Endothelial cell of umbilical vein (primary cell): Measurements from ENCODE around the gene INSYN2B. TPM values are rescaled to one million over a fixed set of nuclear protein-coding genes. Genes with fewer than 3 reads are reported as not detected.

Experiments
- BruUV-seq: library from RNA; stranded (reverse); fragments of 400-500 nt; replicated peaks from 2 replicates; lab custom pipeline; 2021; lab: Mats Ljungman, UMichigan
- CTCF ChIA-PET: fragments of 300-600, 350-600 bp; sonication (Branson Sonifier 250); formaldehyde crosslinking; loops from one replicate; lab custom pipeline; 2021; ENCODE audit warnings: antibody characterized with exemption, inconsistent platforms; lab: Charles Lee
- POLR2A ChIA-PET: fragments of 300-600, 350-600 bp; sonication (Branson Sonifier 250); formaldehyde crosslinking; loops from one replicate; lab custom pipeline; 2021; ENCODE audit warnings: antibody characterized with exemption, inconsistent platforms; lab: Charles Lee
- DNase-seq: peaks from one replicate; pipeline ENCODE4 v3.0.0-alpha.2; 2011; ENCODE audit warnings: low read depth, low spot score
- FAIRE-seq: peaks from 2 replicates; lab custom pipeline; 2011; peaks lifted over from hg19 to GRCh38; lab: Jason Lieb, UNC
- H2AFZ ChIP-seq: 2 replicates; pipeline ENCODE4 v1.6.0; 2012; ENCODE audit warnings: low read depth, low read length, control low read depth, inconsistent platforms
- H3K27ac ChIP-seq: 2 replicates; pipeline ENCODE4 v1.5.1; 2011; ENCODE audit warnings: low read depth, mild to moderate bottlenecking, control low read depth, low read length, moderate library complexity; ENCODE audit not compliant: insufficient read depth
- H3K27me3 ChIP-seq, 2 experiments: 2 replicates each; pipeline versions ENCODE4 v1.6.0 to v1.6.1; 2011; ENCODE audit warnings: low read length in 2 of 2, mixed read lengths in 1 of 2; ENCODE audit not compliant: control insufficient read depth in 2 of 2, insufficient read depth in 2 of 2
- H3K36me3 ChIP-seq, 2 experiments: 2 replicates in 1 of 2; 3 replicates in 1 of 2; pipeline ENCODE4 v1.5.1; 2011; ENCODE audit warnings: low read length in 2 of 2, mild to moderate bottlenecking in 1 of 2, moderate library complexity in 1 of 2; ENCODE audit not compliant: control insufficient read depth in 2 of 2, insufficient read depth in 2 of 2; ENCODE audit errors: extremely low read depth in 1 of 2
- H3K4me1 ChIP-seq: 3 replicates; pipeline ENCODE4 v1.5.1; 2011; ENCODE audit warnings: mild to moderate bottlenecking, low read length; ENCODE audit not compliant: control insufficient read depth, insufficient read depth; ENCODE audit errors: extremely low read depth
- H3K4me2 ChIP-seq: 2 replicates; pipeline ENCODE4 v1.6.1; 2011; ENCODE audit warnings: low read length, control low read depth, mixed read lengths; ENCODE audit not compliant: insufficient read depth
- H3K4me3 ChIP-seq, 3 experiments: fragments of 200-600 bp in 1 of 3; sonication (generic), shearing (Covaris generic) in 1 of 3; replicated peaks in 1 of 3; 2 replicates each; pipeline ENCODE4 v1.5.1; 2011 to 2016; ENCODE audit warnings: control low read depth in 3 of 3, low read length in 3 of 3, mild to moderate bottlenecking in 2 of 3, inconsistent platforms in 1 of 3, low read depth in 1 of 3, moderate library complexity in 1 of 3; ENCODE audit not compliant: insufficient read depth in 1 of 3
- H3K79me2 ChIP-seq: 2 replicates; pipeline ENCODE4 v1.6.0; 2012; ENCODE audit warnings: low read length, inconsistent platforms; ENCODE audit not compliant: control insufficient read depth, insufficient read depth
- H3K9ac ChIP-seq: replicated peaks from 2 replicates; pipeline ENCODE3; 2011; ENCODE audit warnings: low read length, control low read depth; ENCODE audit not compliant: insufficient read depth; ENCODE audit errors: extremely low read depth
- H3K9me1 ChIP-seq: replicated peaks from 3 replicates; pipeline ENCODE4 v1.6.0; 2011; ENCODE audit warnings: mild to moderate bottlenecking, low read length; ENCODE audit not compliant: control insufficient read depth, insufficient read depth; ENCODE audit errors: extremely low read depth
- H3K9me3 ChIP-seq: replicated peaks from 2 replicates; pipeline ENCODE4 v1.5.1; 2012; ENCODE audit warnings: low read length, inconsistent platforms; ENCODE audit not compliant: control insufficient read depth, insufficient read depth
- H4K20me1 ChIP-seq: replicated peaks from 2 replicates; pipeline ENCODE3; 2011; ENCODE audit warnings: mild to moderate bottlenecking, low read length; ENCODE audit not compliant: control insufficient read depth, insufficient read depth; ENCODE audit errors: extremely low read depth
- EZH2 ChIP-seq: IDR thresholded peaks from 2 replicates; pipeline ENCODE4 v1.6.1; 2012; ENCODE audit warnings: borderline replicate concordance, low read depth, mild to moderate bottlenecking, moderate library complexity, low read length, inconsistent platforms; ENCODE audit not compliant: severe bottlenecking
- FOS ChIP-seq: IDR thresholded peaks from 2 replicates; pipeline ENCODE4 v1.6.1; 2011; ENCODE audit warnings: mild to moderate bottlenecking, low read length, moderate library complexity, borderline replicate concordance; ENCODE audit not compliant: insufficient read depth
- GATA2 ChIP-seq: IDR thresholded peaks from 2 replicates; pipeline ENCODE4 v1.7.0; 2011; ENCODE audit warnings: low read depth, mild to moderate bottlenecking, moderate library complexity, mixed read lengths, low read length; ENCODE audit not compliant: insufficient read length, insufficient read depth
- JUN ChIP-seq: IDR thresholded peaks from 2 replicates; pipeline ENCODE4 v1.6.1; 2011; ENCODE audit warnings: borderline replicate concordance, low read depth; ENCODE audit not compliant: insufficient read length, insufficient read depth
- MYC ChIP-seq: IDR thresholded peaks from one replicate; pipeline ENCODE4 v1.6.1; 2011; ENCODE audit warnings: mild to moderate bottlenecking, low read depth, low read length
- POLR2A ChIP-seq: IDR thresholded peaks from 2 replicates; pipeline ENCODE4 v1.6.1; 2012; ENCODE audit warnings: low read depth, mild to moderate bottlenecking, control low read depth, low read length
- POLR2AphosphoS5 ChIP-seq: IDR thresholded peaks from 2 replicates; pipeline ENCODE4 v1.6.1; 2012; ENCODE audit warnings: low read depth, mild to moderate bottlenecking, control low read depth, low read length, moderate library complexity; ENCODE audit not compliant: insufficient read depth
- dilution Hi-C: fragments of 300-500 bp; cut with MboI; formaldehyde crosslinking; loops from one replicate; pipeline ENCODE4 v1.15.0; 2019; ENCODE audit warnings: low sequenced_read_pairs; ENCODE audit not compliant: extremely low pct_ligation_motif_present
- intact Hi-C: fragments of 100-400 bp; cut with micrococcal nuclease; formaldehyde crosslinking; loops from one replicate; pipeline ENCODE4 v1.10.0; 2022
- polyA plus RNA-seq, 4 experiments: library from polyadenylated mRNA; depleted of rRNA in 3 of 4; stranded (reverse) in 3 of 4; unstranded in 1 of 4; fragments of >200 nt; gene quantifications; 2 replicates each; pipeline versions ENCODE4 v1.2.1 to v1.2.3, GENCODE V29; 2011 to 2012; ENCODE audit warnings: missing spikeins in 1 of 4
- total RNA-seq: library from RNA; stranded (reverse); gene quantifications from 2 replicates; pipeline ENCODE4 v1.2.3, GENCODE V29; 2021
- TF ChIP-seq, protein P1 (sequence below): IDR thresholded peaks from 2 replicates; pipeline ENCODE4 v1.6.1; 2011; ENCODE audit not compliant: insufficient read depth, insufficient read length
- TF ChIP-seq, protein P2 (sequence below), 2 donors: IDR thresholded peaks; 1 replicate in 1 of 2; 2 replicates in 1 of 2; pipeline ENCODE4 v1.5.1; 2011; ENCODE audit warnings: low read length in 2 of 2, mild to moderate bottlenecking in 2 of 2, moderate library complexity in 2 of 2, control low read depth in 1 of 2, inconsistent platforms in 1 of 2, low read depth in 1 of 2; ENCODE audit not compliant: insufficient read depth in 1 of 2; ENCODE audit errors: extremely low read depth in 1 of 2

The INSYN2B gene
- total and polyA plus RNA-seq, 2 donors (not counting 3 experiments of a cell fraction or from before 2014, with no cell fraction given): 8.2 to 17.1 TPM

DNA sequence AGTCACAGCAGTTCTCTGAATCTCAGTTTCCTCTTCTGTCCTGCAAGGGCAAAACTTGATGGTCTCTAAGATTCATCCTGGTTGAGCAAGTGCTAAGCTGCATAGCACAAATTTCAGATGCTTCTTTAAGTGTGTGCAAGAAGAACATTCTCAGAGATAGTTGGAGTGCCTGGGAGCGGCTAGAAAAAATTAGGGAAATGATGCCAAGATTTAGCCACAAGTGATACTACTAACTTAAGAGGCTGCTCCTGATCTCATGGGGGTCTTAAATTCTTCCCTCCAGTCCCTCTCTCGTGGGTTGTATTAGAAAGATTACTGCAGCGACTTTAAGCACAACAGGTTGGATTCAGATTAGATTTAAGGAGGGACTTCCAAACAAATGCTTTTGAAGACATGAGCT, 24.2 kb downstream of the INSYN2B start:
- BruUV-seq: no TSS peak

More for the DNA sequence above, 24.2 kb downstream of the INSYN2B start:
- intact Hi-C loops (no loop called here), dilution Hi-C loops (no loop called here)
- peaks cover 42% of the 10 kb centered on the region for H3K79me2 ChIP-seq
- no peaks in the 10 kb centered on the region for H3K36me3 ChIP-seq
- H3K9ac ChIP-seq: no peak overlapping the region
- H2AFZ ChIP-seq: no peak overlapping the region
- no peaks in the 10 kb centered on the region for H3K27me3 ChIP-seq
- H3K9me3 ChIP-seq: no peaks in the 10 kb centered on the region
- no peaks in the 10 kb centered on the region for H3K9me1 ChIP-seq
- H4K20me1 ChIP-seq: no peaks in the 10 kb centered on the region
- no peak overlapping the region for H3K4me3 ChIP-seq
- H3K27ac ChIP-seq: no peak overlapping the region
- POLR2A ChIA-PET: no interaction called here
- peaks cover 5% of the 10 kb centered on the region for H3K4me1 ChIP-seq
- CTCF ChIA-PET: interaction anchor here (2.1 to 2.8 kb wide), 2 partner anchors 16 to 25 kb away, joined by 7 to 9 read pairs; partner anchors contain the start of gene INSYN2B
- TF ChIP-seq MYC (no peak), JUN (no peak), FOS (no peak), GATA2 (no peak), EZH2 (no peak), POLR2AphosphoS5 (no peak), POLR2A (no peak)
- TF ChIP-seq, protein P1, sequence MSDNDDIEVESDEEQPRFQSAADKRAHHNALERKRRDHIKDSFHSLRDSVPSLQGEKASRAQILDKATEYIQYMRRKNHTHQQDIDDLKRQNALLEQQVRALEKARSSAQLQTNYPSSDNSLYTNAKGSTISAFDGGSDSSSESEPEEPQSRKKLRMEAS: no peak
- TF ChIP-seq, protein P2, sequence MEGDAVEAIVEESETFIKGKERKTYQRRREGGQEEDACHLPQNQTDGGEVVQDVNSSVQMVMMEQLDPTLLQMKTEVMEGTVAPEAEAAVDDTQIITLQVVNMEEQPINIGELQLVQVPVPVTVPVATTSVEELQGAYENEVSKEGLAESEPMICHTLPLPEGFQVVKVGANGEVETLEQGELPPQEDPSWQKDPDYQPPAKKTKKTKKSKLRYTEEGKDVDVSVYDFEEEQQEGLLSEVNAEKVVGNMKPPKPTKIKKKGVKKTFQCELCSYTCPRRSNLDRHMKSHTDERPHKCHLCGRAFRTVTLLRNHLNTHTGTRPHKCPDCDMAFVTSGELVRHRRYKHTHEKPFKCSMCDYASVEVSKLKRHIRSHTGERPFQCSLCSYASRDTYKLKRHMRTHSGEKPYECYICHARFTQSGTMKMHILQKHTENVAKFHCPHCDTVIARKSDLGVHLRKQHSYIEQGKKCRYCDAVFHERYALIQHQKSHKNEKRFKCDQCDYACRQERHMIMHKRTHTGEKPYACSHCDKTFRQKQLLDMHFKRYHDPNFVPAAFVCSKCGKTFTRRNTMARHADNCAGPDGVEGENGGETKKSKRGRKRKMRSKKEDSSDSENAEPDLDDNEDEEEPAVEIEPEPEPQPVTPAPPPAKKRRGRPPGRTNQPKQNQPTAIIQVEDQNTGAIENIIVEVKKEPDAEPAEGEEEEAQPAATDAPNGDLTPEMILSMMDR (IDR thresholded peaks at IDR 0.05; ENCODE audit: extremely low read depth in 1 of 2, insufficient read depth in 1 of 2, low read depth in 1 of 2, low read length in 2 of 2): no peak
- DNase-seq: no peak
- no peak for FAIRE-seq
- no peak overlapping the region for H3K4me2 ChIP-seq
